Endothelial cell of umbilical vein (primary cell): Measurements from ENCODE around the gene RCAN3.

Experiments used
- CTCF ChIP-seq, 2 donors: IDR thresholded peaks; 1 replicate in 1 of 2; 2 replicates in 1 of 2; pipeline ENCODE4 v1.5.1; 2011; ENCODE audit warnings: low read length in 2 of 2, mild to moderate bottlenecking in 2 of 2, moderate library complexity in 2 of 2, control low read depth in 1 of 2, inconsistent platforms in 1 of 2, low read depth in 1 of 2; ENCODE audit not compliant: insufficient read depth in 1 of 2; ENCODE audit errors: extremely low read depth in 1 of 2
- EZH2 ChIP-seq: IDR thresholded peaks from 2 replicates; pipeline ENCODE4 v1.6.1; 2012; ENCODE audit warnings: borderline replicate concordance, low read depth, mild to moderate bottlenecking, moderate library complexity, low read length, inconsistent platforms; ENCODE audit not compliant: severe bottlenecking
- JUN ChIP-seq: IDR thresholded peaks from 2 replicates; pipeline ENCODE4 v1.6.1; 2011; ENCODE audit warnings: borderline replicate concordance, low read depth; ENCODE audit not compliant: insufficient read length, insufficient read depth
- MAX ChIP-seq: IDR thresholded peaks from 2 replicates; pipeline ENCODE4 v1.6.1; 2011; ENCODE audit not compliant: insufficient read depth, insufficient read length
- MYC ChIP-seq: IDR thresholded peaks from one replicate; pipeline ENCODE4 v1.6.1; 2011; ENCODE audit warnings: mild to moderate bottlenecking, low read depth, low read length
- POLR2A ChIP-seq: IDR thresholded peaks from 2 replicates; pipeline ENCODE4 v1.6.1; 2012; ENCODE audit warnings: low read depth, mild to moderate bottlenecking, control low read depth, low read length
- POLR2AphosphoS5 ChIP-seq: IDR thresholded peaks from 2 replicates; pipeline ENCODE4 v1.6.1; 2012; ENCODE audit warnings: low read depth, mild to moderate bottlenecking, control low read depth, low read length, moderate library complexity; ENCODE audit not compliant: insufficient read depth

- TF ChIP-seq EZH2, result no peak
- TF ChIP-seq CTCF (IDR thresholded peaks at IDR 0.05; ENCODE audit: extremely low read depth in 1 of 2, insufficient read depth in 1 of 2, low read depth in 1 of 2, low read length in 2 of 2), result no peak
- no peak for TF ChIP-seq POLR2AphosphoS5
- TF ChIP-seq POLR2A, result no peak
- TF ChIP-seq MAX, result no peak
- no peak for TF ChIP-seq JUN
- no peak for TF ChIP-seq MYC
Measured at GRCh38 chr1:24481843-24482610, 20.6 kb upstream of the RCAN3 start.
